Measurements from ENCODE around the gene CRLF1. TPM values are rescaled to one million over a fixed set of nuclear protein-coding genes. Genes with fewer than 3 reads are reported as not detected.

The CRLF1 gene
- total RNA-seq, 2 donors from 2014 or later: not detected

GRCh38 chr19:18568367-18568766 lies 38.2 kb downstream of the CRLF1 start:
- H3K4me3 Mint-ChIP-seq: no peak overlapping the region
- H3K27ac Mint-ChIP-seq: no peak overlapping the region
- ATAC-seq (replicated peaks in 1 of 2): no peak
- no peaks in the 10 kb centered on the region for H3K9me3 Mint-ChIP-seq
- peaks cover 9 to 40% of the 10 kb centered on the region in 2 donors for H3K36me3 Mint-ChIP-seq (ENCODE audit: insufficient read depth in 2 of 2)
- peaks cover 22% of the 10 kb centered on the region for H3K4me1 Mint-ChIP-seq (ENCODE audit: low read depth)
- no peaks in the 10 kb centered on the region for H3K27me3 Mint-ChIP-seq (ENCODE audit: low read depth)
- DNase-seq: no peak

GRCh38 chr19:18566953-18567352 lies 39.6 kb downstream of the CRLF1 start:
- H3K27me3 Mint-ChIP-seq (ENCODE audit: low read depth): no peaks in the 10 kb centered on the region
- no peaks in the 10 kb centered on the region for H3K9me3 Mint-ChIP-seq
- DNase-seq (no peak), ATAC-seq (replicated peaks in 1 of 2) (no peak)
- peaks cover 6 to 32% of the 10 kb centered on the region in 2 donors for H3K36me3 Mint-ChIP-seq (ENCODE audit: insufficient read depth in 2 of 2)
- H3K4me3 Mint-ChIP-seq: no peak overlapping the region
- no peak overlapping the region for H3K27ac Mint-ChIP-seq
- H3K4me1 Mint-ChIP-seq (ENCODE audit: low read depth): peaks cover 10% of the 10 kb centered on the region

- no peak for DNase-seq
- no peaks in the 10 kb centered on the region for H3K27me3 Mint-ChIP-seq (ENCODE audit: low read depth)
- ATAC-seq (replicated peaks in 1 of 2): no peak
- no peaks in the 10 kb centered on the region for H3K9me3 Mint-ChIP-seq
- peaks cover 24% of the 10 kb centered on the region for H3K4me1 Mint-ChIP-seq (ENCODE audit: low read depth)
- H3K36me3 Mint-ChIP-seq (ENCODE audit: insufficient read depth in 2 of 2): peaks cover 5 to 27% of the 10 kb centered on the region in 2 donors
- no peak overlapping the region for H3K27ac Mint-ChIP-seq
- H3K4me3 Mint-ChIP-seq: no peak overlapping the region
These were observed 44.5 kb downstream of the CRLF1 start for GRCh38 chr19:18562086-18562485.

GRCh38 chr19:18559685-18560084 lies 46.9 kb downstream of the CRLF1 start:
- ATAC-seq (replicated peaks in 1 of 2): no peak
- peak overlapping the region; percentile 95 for H3K27ac Mint-ChIP-seq
- DNase-seq: no peak
- peaks cover 5 to 18% of the 10 kb centered on the region in 2 donors for H3K36me3 Mint-ChIP-seq (ENCODE audit: insufficient read depth in 2 of 2)
- no peaks in the 10 kb centered on the region for H3K27me3 Mint-ChIP-seq (ENCODE audit: low read depth)
- H3K4me1 Mint-ChIP-seq (ENCODE audit: low read depth): peaks cover 25% of the 10 kb centered on the region
- H3K4me3 Mint-ChIP-seq: peak overlapping the region; percentile 91 to 93
- no peaks in the 10 kb centered on the region for H3K9me3 Mint-ChIP-seq

GRCh38 chr19:18558604-18559003 lies 48.0 kb downstream of the CRLF1 start:
- peak overlapping the region; percentile 95 for H3K27ac Mint-ChIP-seq
- ATAC-seq (replicated peaks in 1 of 2) (no peak), DNase-seq (no peak)
- peak overlapping the region; percentile 91 to 93 for H3K4me3 Mint-ChIP-seq
- no peaks in the 10 kb centered on the region for H3K9me3 Mint-ChIP-seq
- H3K4me1 Mint-ChIP-seq (ENCODE audit: low read depth): peaks cover 29% of the 10 kb centered on the region
- H3K36me3 Mint-ChIP-seq (ENCODE audit: insufficient read depth in 2 of 2): peaks cover 5 to 12% of the 10 kb centered on the region in 2 donors
- no peaks in the 10 kb centered on the region for H3K27me3 Mint-ChIP-seq (ENCODE audit: low read depth)

GRCh38 chr19:18558202-18558555 lies 48.4 kb downstream of the CRLF1 start:
- Mint-ChIP-seq H3K27ac (peak overlapping the region; percentile 95), H3K9me3 (no peaks in the 10 kb centered on the region), H3K4me1 (ENCODE audit: low read depth) (peaks cover 29% of the 10 kb centered on the region), H3K36me3 (ENCODE audit: insufficient read depth in 2 of 2) (peaks cover 5 to 10% of the 10 kb centered on the region in 2 donors), H3K4me3 (peak overlapping the region; percentile 91 to 93), H3K27me3 (ENCODE audit: low read depth) (no peaks in the 10 kb centered on the region)
- no peak for ATAC-seq (replicated peaks in 1 of 2)
- DNase-seq: peak in 1 of 2 donors; percentile 20

- peaks cover 5 to 8% of the 10 kb centered on the region in 2 donors for H3K36me3 Mint-ChIP-seq (ENCODE audit: insufficient read depth in 2 of 2)
- peak within 1 kb of the TSS; percentile 95 for H3K27ac Mint-ChIP-seq
- H3K9me3 Mint-ChIP-seq: no peaks in the 10 kb centered on the region
- ATAC-seq (replicated peaks in 1 of 2) (peak; percentile 99 to 100), DNase-seq (peak; percentile 98 to 99)
- H3K27me3 Mint-ChIP-seq (ENCODE audit: low read depth): no peaks in the 10 kb centered on the region
- H3K4me1 Mint-ChIP-seq (ENCODE audit: low read depth): peaks cover 29% of the 10 kb centered on the region
- H3K4me3 Mint-ChIP-seq: peak within 1 kb of the TSS; percentile 91 to 93
These were observed 49.0 kb downstream of the CRLF1 start, which contains the start of gene KXD1 for GRCh38 chr19:18557411-18558201. KXD1 (plus strand) TSS chr19:18557870; CDS start chr19:18562057, 4,187 bp downstream.

- Mint-ChIP-seq H3K4me3 (no peak overlapping the region), H3K9me3 (no peaks in the 10 kb centered on the region), H3K27ac (no peak overlapping the region), H3K27me3 (ENCODE audit: low read depth) (no peaks in the 10 kb centered on the region), H3K4me1 (ENCODE audit: low read depth) (peaks cover 4% of the 10 kb centered on the region), H3K36me3 (ENCODE audit: insufficient read depth in 2 of 2) (no peaks in the 10 kb centered on the region)
- ATAC-seq (replicated peaks in 1 of 2) (no peak), DNase-seq (no peak)
These were observed 55.0 kb downstream of the CRLF1 start for GRCh38 chr19:18551631-18552030.

GRCh38 chr19:18543814-18544475 lies 62.7 kb downstream of the CRLF1 start:
- Mint-ChIP-seq H3K27ac (peak overlapping the region; percentile 93), H3K27me3 (ENCODE audit: low read depth) (no peaks in the 10 kb centered on the region)
- DNase-seq: peak; percentile 88 to 89

More at GRCh38 chr19:18543814-18544475, 62.7 kb downstream of the CRLF1 start:
- no peaks in the 10 kb centered on the region for H3K9me3 Mint-ChIP-seq
- H3K36me3 Mint-ChIP-seq (ENCODE audit: insufficient read depth in 2 of 2): peaks cover 0 to 8% of the 10 kb centered on the region in 2 donors
- peak overlapping the region; percentile 91 to 96 for H3K4me3 Mint-ChIP-seq
- peaks cover 34% of the 10 kb centered on the region for H3K4me1 Mint-ChIP-seq (ENCODE audit: low read depth)
- ATAC-seq (replicated peaks in 1 of 2): peak; percentile 87 to 89

Other genes with a start within 250 kb of the CRLF1 start
- under 1 TPM in 1 of 2 donors, not detected in 1; 0.60 TPM for gene GDF15, start 220.6 kb downstream of the CRLF1 start, total RNA-seq
- not detected for gene LRRC25, start 209.2 kb downstream of the CRLF1 start, total RNA-seq
- gene SSBP4, start 187.4 kb downstream of the CRLF1 start, total RNA-seq: 10 to 100 TPM; 46.8 to 48.1 TPM
- 10 to 100 TPM; 20.5 to 24.8 TPM for gene ISYNA1, start 168.7 kb downstream of the CRLF1 start, total RNA-seq
- gene ELL, start 84.7 kb downstream of the CRLF1 start, total RNA-seq: 10 to 100 TPM; 25.9 to 32.3 TPM
- 100 to 1,000 TPM; 223 to 239 TPM for gene FKBP8, start 63.2 kb downstream of the CRLF1 start, total RNA-seq
- gene KXD1, start 48.9 kb downstream of the CRLF1 start, total RNA-seq: 100 to 1,000 TPM; 127 to 139 TPM
- gene UBA52, start 34.9 kb downstream of the CRLF1 start, total RNA-seq: 1,000 to 10,000 TPM; 1,602 TPM
- 10 to 100 TPM; 46.2 to 59.5 TPM for gene REX1BD, start 18.0 kb downstream of the CRLF1 start, total RNA-seq
- 1 to 10 TPM in 1 of 2 donors, under 1 TPM in 1; 0.49 to 2.0 TPM for gene TMEM59L, start 6.1 kb upstream of the CRLF1 start, total RNA-seq
- gene KLHL26, start 30.2 kb upstream of the CRLF1 start, total RNA-seq: 10 to 100 TPM; 10.1 to 11.1 TPM
- 1 to 10 TPM; 7.1 to 7.3 TPM for gene CRTC1, start 76.9 kb upstream of the CRLF1 start, total RNA-seq
- not detected for gene COMP, start 184.5 kb upstream of the CRLF1 start, total RNA-seq
- 10 to 100 TPM; 69.8 to 82.5 TPM for gene UPF1, start 225.2 kb upstream of the CRLF1 start, total RNA-seq